NCI-H69 (cell line): ENCODE results near the gene GAL3ST2.
"Not testable (repeated sequence)": the region's sequence is repeated elsewhere in the genome, so short reads cannot be mapped to it uniquely, and the experiment has no call there.

ENCODE experiments used
- DNase-seq: peaks from one replicate; lab custom pipeline; 2025; lab: John Stamatoyannopoulos, UW

The GAL3ST2 gene

GRCh38 chr2:241768850-241769249 lies 7.8 kb upstream of the GAL3ST2 start:
- DNase-seq, result no peak

- DNase-seq, result no peak
Measured at GRCh38 chr2:241769819-241770184, 6.8 kb upstream of the GAL3ST2 start.

- no peak for DNase-seq
Measured at GRCh38 chr2:241770185-241770935, 6.3 kb upstream of the GAL3ST2 start.

- no peak for DNase-seq
Measured at GRCh38 chr2:241770936-241771285, 5.7 kb upstream of the GAL3ST2 start.

GRCh38 chr2:241771286-241772062 lies 5.1 kb upstream of the GAL3ST2 start:
- DNase-seq, result no peak

GRCh38 chr2:241772063-241772499 lies 4.5 kb upstream of the GAL3ST2 start:
- no peak for DNase-seq

GRCh38 chr2:241773511-241774418 lies 2.9 kb upstream of the GAL3ST2 start:
- DNase-seq, result peak; percentile 77

GRCh38 chr2:241774419-241775222 lies 2.0 kb upstream of the GAL3ST2 start:
- DNase-seq, result peak; percentile 80

GRCh38 chr2:241775223-241776177 lies 1.1 kb upstream of the GAL3ST2 start:
- DNase-seq, result peak; percentile 16

GRCh38 chr2:241777170-241777685 lies 606 bp downstream of the GAL3ST2 start:
- DNase-seq, result no peak

- DNase-seq, result no peak
Measured at GRCh38 chr2:241777686-241778627, 1.3 kb downstream of the GAL3ST2 start.

GRCh38 chr2:241780939-241781569 lies 4.4 kb downstream of the GAL3ST2 start:
- DNase-seq, result no peak

GRCh38 chr2:241782053-241782452 lies 5.4 kb downstream of the GAL3ST2 start:
- DNase-seq, result not testable (repeated sequence)

- no peak for DNase-seq
Measured at GRCh38 chr2:241788135-241788534, 11.5 kb downstream of the GAL3ST2 start.

- no peak for DNase-seq
Measured at GRCh38 chr2:241788572-241788971, 11.9 kb downstream of the GAL3ST2 start.

- DNase-seq, result not testable (repeated sequence)
Measured at GRCh38 chr2:241791385-241791784, 14.8 kb downstream of the GAL3ST2 start.

- DNase-seq, result no peak
Measured at GRCh38 chr2:241793385-241793784, 16.8 kb downstream of the GAL3ST2 start.

GRCh38 chr2:241794250-241794823 lies 17.7 kb downstream of the GAL3ST2 start:
- DNase-seq, result no peak
